HG02678 (cell line): ENCODE measurements around the gene PMCH.
"Not testable (repeated sequence)": the region's sequence is repeated elsewhere in the genome, so short reads cannot be mapped to it uniquely, and the experiment has no call there.

Experiments
- ATAC-seq: cut with Tn5 transposase; IDR thresholded peaks from one replicate; pipeline ENCODE4 v1.9.1; 2021; ENCODE audit warnings: mild to moderate bottlenecking, moderate library complexity; ENCODE audit not compliant: unreplicated experiment

PMCH gene

DNA sequence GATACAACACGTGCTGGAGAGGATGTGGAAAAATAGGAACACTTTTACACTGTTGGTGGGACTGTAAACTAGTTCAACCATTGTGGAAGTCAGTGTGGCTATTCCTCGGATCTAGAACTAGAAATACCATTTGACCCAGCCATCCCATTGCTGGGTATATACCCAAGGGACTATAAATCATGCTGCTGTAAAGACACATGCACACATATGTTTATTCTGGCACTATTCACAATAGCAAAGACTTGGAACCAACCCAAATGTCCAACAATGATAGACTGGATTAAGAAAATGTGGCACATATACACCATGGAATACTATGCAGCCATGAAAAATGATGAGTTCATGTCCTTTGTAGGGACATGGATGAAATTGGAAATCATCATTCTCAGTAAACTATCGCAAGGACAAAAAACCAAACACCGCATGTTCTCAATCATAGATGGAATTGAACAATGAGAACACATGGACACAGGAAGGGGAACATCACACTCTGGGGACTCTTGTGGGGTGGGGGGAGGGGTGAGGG, 50.5 kb downstream of the PMCH start:
- not testable (repeated sequence) for ATAC-seq
